WERI-Rb-1 (cell line): Measurements from ENCODE around the gene LY86.
A peak's percentile ranks its signal among the peaks of the same experiment; 100 is the strongest.

Experiments
- DNase-seq: peaks from one replicate; pipeline ENCODE4 v3.0.0-alpha.2; 2020
- H3K27ac ChIP-seq: fragments of 250-450 bp; sonication (Bioruptor Pico); 2 replicates; pipeline ENCODE4 v1.5.1; 2020; ENCODE audit warnings: mild to moderate bottlenecking, moderate library complexity
- H3K27me3 ChIP-seq: fragments of 250-450 bp; sonication (Bioruptor Pico); 2 replicates; pipeline ENCODE4 v1.5.1; 2021; ENCODE audit warnings: mild to moderate bottlenecking, low read depth, moderate library complexity; ENCODE audit not compliant: insufficient read depth, severe bottlenecking
- H3K36me3 ChIP-seq: fragments of 250-450 bp; sonication (Bioruptor Pico); 2 replicates; pipeline ENCODE4 v1.5.1; 2020; ENCODE audit warnings: mild to moderate bottlenecking, moderate library complexity
- H3K4me3 ChIP-seq: 2 replicates; pipeline ENCODE4 v1.5.1; 2011; ENCODE audit warnings: low read depth, mild to moderate bottlenecking, control low read depth, low read length
- H3K9me3 ChIP-seq: fragments of 250-450 bp; sonication (Bioruptor Pico); 2 replicates; pipeline ENCODE4 v1.5.1; 2021; ENCODE audit warnings: mild to moderate bottlenecking, moderate library complexity; ENCODE audit not compliant: severe bottlenecking
- CTCF ChIP-seq: IDR thresholded peaks from 2 replicates; pipeline ENCODE4 v1.5.1; 2011; ENCODE audit warnings: low read depth, mild to moderate bottlenecking, control low read depth, inconsistent platforms, low read length

Gene LY86

GRCh38 chr6:6648692-6649343 is 60.3 kb downstream of the LY86 start:
- Histone ChIP-seq H3K9me3 (peaks cover 23% of the 10 kb centered on the region), H3K36me3 (no peaks in the 10 kb centered on the region), H3K4me3 (no peak overlapping the region), H3K27me3 (no peaks in the 10 kb centered on the region), H3K27ac (peak overlapping the region; percentile 20)
- DNase-seq = peak; percentile 87
- no peak for TF ChIP-seq CTCF

GRCh38 chr6:6649824-6650349 is 61.4 kb downstream of the LY86 start:
- TF ChIP-seq CTCF = no peak
- Histone ChIP-seq H3K27ac (peak overlapping the region; percentile 20), H3K36me3 (no peaks in the 10 kb centered on the region), H3K27me3 (no peaks in the 10 kb centered on the region), H3K4me3 (no peak overlapping the region), H3K9me3 (peaks cover 23% of the 10 kb centered on the region)
- DNase-seq = peak; percentile 81

GRCh38 chr6:6650839-6651238 is 62.3 kb downstream of the LY86 start:
- Histone ChIP-seq H3K27ac (no peak overlapping the region), H3K9me3 (peaks cover 23% of the 10 kb centered on the region), H3K4me3 (no peak overlapping the region), H3K27me3 (no peaks in the 10 kb centered on the region), H3K36me3 (no peaks in the 10 kb centered on the region)
- TF ChIP-seq CTCF = no peak
- no peak for DNase-seq

GRCh38 chr6:6651335-6651734 is 62.8 kb downstream of the LY86 start:
- DNase-seq = no peak
- Histone ChIP-seq H3K36me3 (no peaks in the 10 kb centered on the region), H3K27ac (no peak overlapping the region), H3K9me3 (peaks cover 23% of the 10 kb centered on the region), H3K27me3 (no peaks in the 10 kb centered on the region), H3K4me3 (no peak overlapping the region)
- no peak for TF ChIP-seq CTCF

- no peak overlapping the region for H3K27ac ChIP-seq
- peaks cover 16% of the 10 kb centered on the region for H3K9me3 ChIP-seq
- H3K27me3 ChIP-seq = no peaks in the 10 kb centered on the region
- TF ChIP-seq CTCF = no peak
- H3K4me3 ChIP-seq = no peak overlapping the region
- no peak for DNase-seq
- H3K36me3 ChIP-seq = no peaks in the 10 kb centered on the region
Observed at GRCh38 chr6:6652932-6653331, 64.4 kb downstream of the LY86 start.
